GM12878 (cell line): ENCODE measurements around the gene BAZ2B. TPM values are rescaled to one million over a fixed set of nuclear protein-coding genes. Genes with fewer than 3 reads are reported as not detected.

Experiments used
- ATAC-seq: fragments of 200-7000 bp; cut with Tn5 transposase; 3 replicates; pipeline ENCODE4 v1.9.1; 2020; ENCODE audit warnings: mild to moderate bottlenecking, moderate library complexity
- BruUV-seq: library from RNA; stranded (reverse); fragments of 400-500 nt; replicated peaks from 2 replicates; lab custom pipeline; 2021; lab: Mats Ljungman, UMichigan
- CTCF ChIA-PET: fragments of 300-600 bp; sonication (Branson Sonifier 250); formaldehyde crosslinking; extraction: SDS; loops from one replicate; lab custom pipeline; 2021; ENCODE audit warnings: inconsistent platforms; lab: Yijun Ruan, JAX
- POLR2A ChIA-PET: fragments of 350-600 bp; formaldehyde crosslinking; extraction: SDS; loops from one replicate; lab custom pipeline; 2021; ENCODE audit warnings: inconsistent platforms; lab: Charles Lee
- RAD21 ChIA-PET: fragments of 300-600 bp; sonication (Branson Sonifier 250); formaldehyde crosslinking; loops from one replicate; lab custom pipeline; 2023; ENCODE audit warnings: antibody characterized with exemption; ENCODE audit not compliant: unreplicated experiment; lab: Charles Lee
- SMC1A ChIA-PET: fragments of 300-600 bp; sonication (Branson Sonifier 250); formaldehyde crosslinking; loops from one replicate; lab custom pipeline; 2023; ENCODE audit not compliant: unreplicated experiment, uncharacterized antibody; lab: Charles Lee
- DNase-seq: peaks from one replicate; pipeline ENCODE4 v3.0.0-alpha.2; 2011; ENCODE audit warnings: low read depth, low spot score
- FAIRE-seq: peaks from 3 replicates; lab custom pipeline; 2011; peaks lifted over from hg19 to GRCh38; lab: Jason Lieb, UNC
- H2AFZ ChIP-seq: 2 replicates; pipeline ENCODE4 v1.6.0; 2011; ENCODE audit warnings: low read depth, low read length, control low read depth; ENCODE audit not compliant: control insufficient read depth
- H3K27ac ChIP-seq: 2 replicates; pipeline ENCODE4 v1.5.1; 2011; ENCODE audit warnings: control low read depth; ENCODE audit not compliant: control insufficient read depth, insufficient read depth
- H3K27me3 ChIP-seq, 2 experiments: replicated peaks in 1 of 2; 2 replicates each; pipeline versions ENCODE4 v1.6.0 to v1.6.1; 2011; ENCODE audit warnings: low read length in 1 of 2; ENCODE audit not compliant: control insufficient read depth in 2 of 2, insufficient read depth in 2 of 2
- H3K36me3 ChIP-seq, 2 experiments: 2 replicates each; pipeline ENCODE4 v1.5.1; 2011; ENCODE audit warnings: low read length in 1 of 2; ENCODE audit not compliant: control insufficient read depth in 2 of 2, insufficient read depth in 2 of 2
- H3K4me1 ChIP-seq: 2 replicates; pipeline ENCODE4 v1.6.1; 2011; ENCODE audit warnings: mild to moderate bottlenecking, low read length, moderate library complexity, mixed read lengths; ENCODE audit not compliant: control insufficient read depth, insufficient read depth
- H3K4me2 ChIP-seq: 2 replicates; pipeline ENCODE4 v1.6.0; 2011; ENCODE audit warnings: control low read depth; ENCODE audit not compliant: control insufficient read depth, insufficient read depth
- H3K4me3 ChIP-seq: fragments of 200-600 bp; sonication (generic); 2 replicates; pipeline ENCODE4 v1.5.1; 2016
- H3K79me2 ChIP-seq: 2 replicates; pipeline ENCODE4 v1.6.0; 2011; ENCODE audit warnings: low read length; ENCODE audit not compliant: control insufficient read depth, insufficient read depth
- H3K9ac ChIP-seq: 2 replicates; pipeline ENCODE4 v1.8.0; 2011; ENCODE audit warnings: low read length, control low read depth, mixed read lengths; ENCODE audit not compliant: control insufficient read depth, insufficient read depth
- H3K9me3 ChIP-seq: replicated peaks from 3 replicates; pipeline ENCODE4 v1.5.1; 2011; ENCODE audit warnings: mild to moderate bottlenecking, low read length; ENCODE audit not compliant: control insufficient read depth, insufficient read depth
- H4K20me1 ChIP-seq: 2 replicates; pipeline ENCODE4 v1.6.0; 2011; ENCODE audit not compliant: control insufficient read depth, insufficient read depth
- EGR1 ChIP-seq, 2 experiments: IDR thresholded peaks; 1 replicate in 1 of 2; 2 replicates in 1 of 2; pipeline ENCODE4 v1.6.1; 2011 to 2012; ENCODE audit warnings: low read depth in 2 of 2, low read length in 2 of 2, borderline replicate concordance in 1 of 2, mild to moderate bottlenecking in 1 of 2, moderate library complexity in 1 of 2
- EZH2 ChIP-seq: IDR thresholded peaks from 2 replicates; pipeline ENCODE4 v1.6.1; 2012; ENCODE audit warnings: low read depth, mild to moderate bottlenecking, control low read depth, inconsistent platforms, low read length, borderline replicate concordance; ENCODE audit not compliant: control insufficient read depth
- RAD21 ChIP-seq: IDR thresholded peaks from 2 replicates; pipeline ENCODE4 v1.6.1; 2011; ENCODE audit warnings: mild to moderate bottlenecking, low read depth, low read length, moderate library complexity; ENCODE audit not compliant: insufficient read depth
- SIX5 ChIP-seq: IDR thresholded peaks from 2 replicates; pipeline ENCODE4 v1.6.1; 2011; ENCODE audit warnings: mild to moderate bottlenecking, low read depth, low read length, moderate library complexity; ENCODE audit not compliant: severe bottlenecking
- SMC3 ChIP-seq: IDR thresholded peaks from 2 replicates; pipeline ENCODE4 v1.6.1; 2011; ENCODE audit warnings: low read length, improper control_type of control experiment, borderline replicate concordance
- TARDBP ChIP-seq: IDR thresholded peaks from 2 replicates; pipeline ENCODE4 v1.6.1; 2016; ENCODE audit warnings: borderline replicate concordance
- WGBS: methylation state at CpG from one replicate; pipeline ENCODE4 v1.1.6; 2016; ENCODE audit warnings: low lambda C conversion rate; ENCODE audit not compliant: insufficient replicate concordance, insufficient coverage; ENCODE audit errors: missing lambda C conversion rate; 5-methylcytosine and 5-hydroxymethylcytosine counted together
- in situ Hi-C: fragments of 300-500 bp; cut with MboI; formaldehyde crosslinking; loops from 9 replicates; pipeline ENCODE4 v1.14.3; 2018; ENCODE audit warnings: mixed read lengths
- intact Hi-C: fragments of 100-400 bp; cut with micrococcal nuclease; formaldehyde crosslinking; loops from one replicate; pipeline ENCODE4 v1.14.2; 2022; ENCODE audit not compliant: unreplicated experiment
- polyA plus RNA-seq, 11 experiments: library from polyadenylated mRNA; depleted of rRNA in 4 of 11; unstranded in 6 of 11; stranded (reverse) in 5 of 11; fragments of >200 nt; fragmentation: Nextera tagmentation in 4 of 11; fragmentation: Illumina TruSeq in 1 of 11; extraction: Ambion mirVana in 4 of 11; extraction: Trizol in 1 of 11; gene quantifications; 1 replicate in 1 of 11; 2 replicates in 10 of 11; pipeline versions ENCODE4 v1.2.1 to v1.2.3, GENCODE V29; 2011 to 2016; ENCODE audit warnings: inconsistent platforms in 2 of 11, missing spikeins in 2 of 11, low read depth in 1 of 11
- total RNA-seq, 4 experiments: library from RNA; depleted of rRNA in 3 of 4; stranded (reverse); fragments of >200 nt in 3 of 4; fragmentation: Illumina TruSeq in 1 of 4; extraction: Trizol in 1 of 4; gene quantifications; 2 replicates each; pipeline versions ENCODE4 v1.2.1 to v1.2.3, GENCODE V29; 2013 to 2021
- TF ChIP-seq, protein P1 (sequence below): fragments of 450-650 bp; IDR thresholded peaks from 2 replicates; pipeline ENCODE4 v1.6.1; 2014; ENCODE audit warnings: mild to moderate bottlenecking
- TF ChIP-seq, protein P2 (sequence below): fragments of 150-350 bp; IDR thresholded peaks from 2 replicates; pipeline ENCODE4 v1.6.1; 2014; ENCODE audit warnings: mild to moderate bottlenecking, low read depth, low read length
- TF ChIP-seq, protein P3 (sequence below): IDR thresholded peaks from 2 replicates; pipeline ENCODE4 v1.6.1; 2012; ENCODE audit warnings: improper control_type of control experiment, low read depth, low read length; ENCODE audit not compliant: insufficient replicate concordance

The BAZ2B gene
- total and polyA plus RNA-seq, 10 of the 15 experiments (the other 5 are each of a cell fraction or from before 2014, with no cell fraction given) = 8.8 to 49.7 (median 24.7) TPM

DNA sequence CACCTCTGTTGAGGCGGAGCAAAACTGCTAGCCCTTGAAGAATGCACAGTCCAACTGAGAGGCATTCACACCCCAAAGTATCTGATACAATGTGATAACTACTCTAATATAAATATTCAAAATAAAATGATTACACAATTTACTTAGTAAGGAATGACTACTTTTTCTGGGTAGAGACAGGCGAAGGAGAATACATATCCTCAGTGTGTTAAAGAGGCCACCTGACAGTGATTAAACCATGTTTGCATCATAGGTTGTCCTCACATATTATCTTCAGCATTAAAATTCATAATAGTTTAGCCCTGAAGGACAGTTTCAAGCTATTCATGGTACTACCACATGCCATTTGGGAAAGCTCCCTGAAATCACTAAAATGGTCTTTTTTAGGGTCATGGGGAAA, 16.9 kb upstream of the BAZ2B start:
- in situ Hi-C loops = no loop called here
- no peak for FAIRE-seq
- no peaks in the 10 kb centered on the region for H4K20me1 ChIP-seq

More for the DNA sequence above, 16.9 kb upstream of the BAZ2B start:
- no TSS peak for BruUV-seq
- ATAC-seq (no peak), DNase-seq (no peak)
- Histone ChIP-seq H3K79me2 (no peaks in the 10 kb centered on the region), H3K4me1 (no peaks in the 10 kb centered on the region), H3K9me3 (no peaks in the 10 kb centered on the region; the same call in 2 of the 3 replicates), H3K4me3 (no peak overlapping the region), H3K4me2 (no peak overlapping the region), H3K36me3 (no peaks in the 10 kb centered on the region), H3K9ac (no peak overlapping the region), H3K27ac (no peak overlapping the region), H3K27me3 (no peaks in the 10 kb centered on the region), H2AFZ (no peak overlapping the region)
- ChIA-PET RAD21 (no interaction called here), SMC1A (no interaction called here), CTCF (no interaction called here), POLR2A (interaction anchor here (0.7 kb wide), 1 partner anchor 117 kb away, joined by 3 read pairs; no protein-coding TSS in a partner anchor)
- TF ChIP-seq, protein P1, sequence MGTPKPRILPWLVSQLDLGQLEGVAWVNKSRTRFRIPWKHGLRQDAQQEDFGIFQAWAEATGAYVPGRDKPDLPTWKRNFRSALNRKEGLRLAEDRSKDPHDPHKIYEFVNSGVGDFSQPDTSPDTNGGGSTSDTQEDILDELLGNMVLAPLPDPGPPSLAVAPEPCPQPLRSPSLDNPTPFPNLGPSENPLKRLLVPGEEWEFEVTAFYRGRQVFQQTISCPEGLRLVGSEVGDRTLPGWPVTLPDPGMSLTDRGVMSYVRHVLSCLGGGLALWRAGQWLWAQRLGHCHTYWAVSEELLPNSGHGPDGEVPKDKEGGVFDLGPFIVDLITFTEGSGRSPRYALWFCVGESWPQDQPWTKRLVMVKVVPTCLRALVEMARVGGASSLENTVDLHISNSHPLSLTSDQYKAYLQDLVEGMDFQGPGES = no peak
- TF ChIP-seq, protein P2, sequence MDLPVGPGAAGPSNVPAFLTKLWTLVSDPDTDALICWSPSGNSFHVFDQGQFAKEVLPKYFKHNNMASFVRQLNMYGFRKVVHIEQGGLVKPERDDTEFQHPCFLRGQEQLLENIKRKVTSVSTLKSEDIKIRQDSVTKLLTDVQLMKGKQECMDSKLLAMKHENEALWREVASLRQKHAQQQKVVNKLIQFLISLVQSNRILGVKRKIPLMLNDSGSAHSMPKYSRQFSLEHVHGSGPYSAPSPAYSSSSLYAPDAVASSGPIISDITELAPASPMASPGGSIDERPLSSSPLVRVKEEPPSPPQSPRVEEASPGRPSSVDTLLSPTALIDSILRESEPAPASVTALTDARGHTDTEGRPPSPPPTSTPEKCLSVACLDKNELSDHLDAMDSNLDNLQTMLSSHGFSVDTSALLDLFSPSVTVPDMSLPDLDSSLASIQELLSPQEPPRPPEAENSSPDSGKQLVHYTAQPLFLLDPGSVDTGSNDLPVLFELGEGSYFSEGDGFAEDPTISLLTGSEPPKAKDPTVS = no peak
- TF ChIP-seq TARDBP = no peak
- TF ChIP-seq RAD21 = no peak
- no peak for TF ChIP-seq EZH2
- TF ChIP-seq, protein P3, sequence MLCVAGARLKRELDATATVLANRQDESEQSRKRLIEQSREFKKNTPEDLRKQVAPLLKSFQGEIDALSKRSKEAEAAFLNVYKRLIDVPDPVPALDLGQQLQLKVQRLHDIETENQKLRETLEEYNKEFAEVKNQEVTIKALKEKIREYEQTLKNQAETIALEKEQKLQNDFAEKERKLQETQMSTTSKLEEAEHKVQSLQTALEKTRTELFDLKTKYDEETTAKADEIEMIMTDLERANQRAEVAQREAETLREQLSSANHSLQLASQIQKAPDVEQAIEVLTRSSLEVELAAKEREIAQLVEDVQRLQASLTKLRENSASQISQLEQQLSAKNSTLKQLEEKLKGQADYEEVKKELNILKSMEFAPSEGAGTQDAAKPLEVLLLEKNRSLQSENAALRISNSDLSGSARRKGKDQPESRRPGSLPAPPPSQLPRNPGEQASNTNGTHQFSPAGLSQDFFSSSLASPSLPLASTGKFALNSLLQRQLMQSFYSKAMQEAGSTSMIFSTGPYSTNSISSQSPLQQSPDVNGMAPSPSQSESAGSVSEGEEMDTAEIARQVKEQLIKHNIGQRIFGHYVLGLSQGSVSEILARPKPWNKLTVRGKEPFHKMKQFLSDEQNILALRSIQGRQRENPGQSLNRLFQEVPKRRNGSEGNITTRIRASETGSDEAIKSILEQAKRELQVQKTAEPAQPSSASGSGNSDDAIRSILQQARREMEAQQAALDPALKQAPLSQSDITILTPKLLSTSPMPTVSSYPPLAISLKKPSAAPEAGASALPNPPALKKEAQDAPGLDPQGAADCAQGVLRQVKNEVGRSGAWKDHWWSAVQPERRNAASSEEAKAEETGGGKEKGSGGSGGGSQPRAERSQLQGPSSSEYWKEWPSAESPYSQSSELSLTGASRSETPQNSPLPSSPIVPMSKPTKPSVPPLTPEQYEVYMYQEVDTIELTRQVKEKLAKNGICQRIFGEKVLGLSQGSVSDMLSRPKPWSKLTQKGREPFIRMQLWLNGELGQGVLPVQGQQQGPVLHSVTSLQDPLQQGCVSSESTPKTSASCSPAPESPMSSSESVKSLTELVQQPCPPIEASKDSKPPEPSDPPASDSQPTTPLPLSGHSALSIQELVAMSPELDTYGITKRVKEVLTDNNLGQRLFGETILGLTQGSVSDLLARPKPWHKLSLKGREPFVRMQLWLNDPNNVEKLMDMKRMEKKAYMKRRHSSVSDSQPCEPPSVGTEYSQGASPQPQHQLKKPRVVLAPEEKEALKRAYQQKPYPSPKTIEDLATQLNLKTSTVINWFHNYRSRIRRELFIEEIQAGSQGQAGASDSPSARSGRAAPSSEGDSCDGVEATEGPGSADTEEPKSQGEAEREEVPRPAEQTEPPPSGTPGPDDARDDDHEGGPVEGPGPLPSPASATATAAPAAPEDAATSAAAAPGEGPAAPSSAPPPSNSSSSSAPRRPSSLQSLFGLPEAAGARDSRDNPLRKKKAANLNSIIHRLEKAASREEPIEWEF = no peak
- no peak for TF ChIP-seq EGR1 (IDR thresholded peaks at IDR 0.05; ENCODE audit: borderline replicate concordance in 1 of 2, low read depth in 2 of 2, low read length in 2 of 2)
- no peak for TF ChIP-seq SMC3
- TF ChIP-seq SIX5 = no peak
- intact Hi-C loops = no loop called here
- WGBS = 97% methylated on average over 2 of the region's 2 CpGs
